Neural progenitor cell (in vitro differentiated cells): ENCODE measurements around the gene RAB1B.

Experiments used
- CTCF ChIP-seq: fragments of 200-600 bp; sonication (generic); IDR thresholded peaks from 2 replicates; pipeline ENCODE4 v1.5.1; 2017; ENCODE audit warnings: antibody characterized with exemption, mild to moderate bottlenecking
- EZH2 ChIP-seq: fragments of 200-600 bp; sonication (generic); IDR thresholded peaks from 2 replicates; pipeline ENCODE4 v1.6.1; 2017; ENCODE audit warnings: antibody characterized with exemption, mild to moderate bottlenecking, moderate library complexity
- EZH2phosphoT487 ChIP-seq: fragments of 200-600 bp; sonication (generic); IDR thresholded peaks from 2 replicates; pipeline ENCODE4 v1.6.1; 2017; ENCODE audit warnings: antibody characterized with exemption

GRCh38 chr11:66282468-66283455 lies 14.3 kb downstream of the RAB1B start:
- peak; percentile 91 for TF ChIP-seq CTCF
- no peak for TF ChIP-seq EZH2
- no peak for TF ChIP-seq EZH2phosphoT487
